Stimulated activated CD4-positive, alpha-beta T cell treated with anti-CD3 and anti-CD28 coated beads, Interleukin-4, amount 100 ng/mL, for 48 hours (primary cell): ENCODE measurements around the gene DUSP6.

Experiments
- DNase-seq, 2 donors: peaks; one replicate each; pipeline ENCODE4 v3.0.0-alpha.2; 2020; ENCODE audit warnings: low read depth in 2 of 2

The DUSP6 gene, protein sequence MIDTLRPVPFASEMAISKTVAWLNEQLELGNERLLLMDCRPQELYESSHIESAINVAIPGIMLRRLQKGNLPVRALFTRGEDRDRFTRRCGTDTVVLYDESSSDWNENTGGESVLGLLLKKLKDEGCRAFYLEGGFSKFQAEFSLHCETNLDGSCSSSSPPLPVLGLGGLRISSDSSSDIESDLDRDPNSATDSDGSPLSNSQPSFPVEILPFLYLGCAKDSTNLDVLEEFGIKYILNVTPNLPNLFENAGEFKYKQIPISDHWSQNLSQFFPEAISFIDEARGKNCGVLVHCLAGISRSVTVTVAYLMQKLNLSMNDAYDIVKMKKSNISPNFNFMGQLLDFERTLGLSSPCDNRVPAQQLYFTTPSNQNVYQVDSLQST

GRCh38 chr12:89352492-89353187 lies at the start of gene DUSP6:
Gene DUSP6 (minus strand): TSS chr12:89352501. CDS start chr12:89352039, 462 bp downstream.
- DNase-seq = peak; percentile 77 to 84

- no peak for DNase-seq
These were observed 49.2 kb upstream of the DUSP6 start for GRCh38 chr12:89401433-89402058.

DNA sequence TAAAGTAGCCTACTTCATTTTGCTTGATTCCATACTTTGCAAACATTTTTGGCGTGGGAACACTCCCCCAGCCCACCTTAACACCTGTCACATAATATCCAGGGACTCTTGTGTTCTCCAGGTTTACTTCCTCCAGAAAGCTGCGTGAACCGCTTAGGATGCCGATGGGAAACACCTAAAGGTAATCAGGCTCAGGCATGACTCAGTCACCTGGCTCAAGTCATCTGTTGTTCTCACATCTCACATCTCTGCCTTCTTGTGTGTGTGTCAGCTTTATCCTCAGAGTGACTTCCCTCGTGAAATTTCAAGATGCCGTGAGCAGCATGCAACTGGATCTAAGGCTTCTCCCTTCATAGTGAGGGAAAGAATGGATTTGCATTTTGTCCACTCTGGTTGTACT lies 48.1 kb upstream of the DUSP6 start:
- no peak for DNase-seq

GRCh38 chr12:89395712-89396111 lies 43.4 kb upstream of the DUSP6 start:
- DNase-seq = no peak

DNA sequence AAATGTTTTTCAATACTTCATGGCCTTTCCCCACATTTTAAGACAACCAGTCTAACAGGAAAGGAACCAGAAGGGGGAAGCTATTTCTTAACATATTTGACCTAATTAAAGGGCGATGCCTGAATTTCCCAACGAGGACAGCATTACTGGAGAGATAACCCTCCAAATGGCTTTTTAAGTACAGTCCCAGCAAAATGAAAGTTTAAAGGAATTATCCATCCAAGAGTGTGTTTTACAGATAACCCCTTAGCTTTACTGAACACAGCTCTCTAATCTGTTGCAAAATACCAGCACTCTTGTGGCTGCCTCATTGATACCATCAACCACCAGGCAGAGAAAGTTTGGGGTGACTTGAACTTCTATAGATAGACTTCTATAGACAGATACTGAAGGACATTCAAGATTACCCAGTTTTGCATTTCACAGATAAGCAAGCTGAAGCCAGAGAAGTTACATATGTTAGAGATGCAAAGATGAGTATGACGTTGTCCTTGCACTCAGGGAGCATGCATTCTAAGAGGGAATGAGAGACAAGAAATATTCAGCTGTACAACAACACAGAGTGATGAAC lies 41.3 kb upstream of the DUSP6 start:
- no peak for DNase-seq

- DNase-seq = no peak
These were observed 40.1 kb upstream of the DUSP6 start for GRCh38 chr12:89392391-89392790.

DNA sequence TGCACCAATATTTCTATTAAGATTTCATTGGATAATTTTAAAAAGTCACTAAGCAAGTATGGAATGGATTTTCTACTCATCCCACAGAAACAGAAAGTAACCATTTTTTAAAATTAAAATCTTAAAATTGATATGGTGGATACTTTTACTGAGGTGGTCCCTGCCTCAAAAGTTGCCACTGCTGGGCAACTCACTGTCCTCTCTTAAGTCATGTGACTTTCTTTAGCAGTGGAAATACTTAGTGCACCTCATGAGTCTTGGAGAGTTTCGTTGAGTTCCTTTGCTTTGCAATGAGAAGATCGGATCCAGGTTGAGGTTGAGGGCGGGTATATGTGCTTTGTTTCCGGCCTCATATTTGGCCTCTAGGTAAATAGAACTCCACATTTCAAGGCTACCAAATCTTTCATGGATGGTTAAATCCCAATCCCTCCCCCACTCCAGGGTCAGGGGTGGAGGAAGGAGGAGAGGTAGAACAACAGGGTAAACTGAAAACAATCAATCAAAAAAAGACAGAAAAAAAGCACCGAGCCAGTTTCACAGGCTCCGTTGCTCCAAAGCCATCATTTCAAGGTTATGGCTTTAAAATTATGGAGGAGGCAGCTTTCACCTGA lies 39.5 kb upstream of the DUSP6 start:
- no peak for DNase-seq

- no peak for DNase-seq
These were observed 38.7 kb upstream of the DUSP6 start for GRCh38 chr12:89390802-89391673.

- peak in 1 of 2 donors; percentile 29 for DNase-seq
These were observed 37.7 kb upstream of the DUSP6 start for GRCh38 chr12:89389755-89390661.

GRCh38 chr12:89386138-89386537 lies 33.8 kb upstream of the DUSP6 start:
- no peak for DNase-seq

- DNase-seq = no peak
These were observed 32.5 kb upstream of the DUSP6 start for GRCh38 chr12:89384807-89385206.

GRCh38 chr12:89384050-89384758 lies 31.9 kb upstream of the DUSP6 start:
- DNase-seq = no peak

DNA sequence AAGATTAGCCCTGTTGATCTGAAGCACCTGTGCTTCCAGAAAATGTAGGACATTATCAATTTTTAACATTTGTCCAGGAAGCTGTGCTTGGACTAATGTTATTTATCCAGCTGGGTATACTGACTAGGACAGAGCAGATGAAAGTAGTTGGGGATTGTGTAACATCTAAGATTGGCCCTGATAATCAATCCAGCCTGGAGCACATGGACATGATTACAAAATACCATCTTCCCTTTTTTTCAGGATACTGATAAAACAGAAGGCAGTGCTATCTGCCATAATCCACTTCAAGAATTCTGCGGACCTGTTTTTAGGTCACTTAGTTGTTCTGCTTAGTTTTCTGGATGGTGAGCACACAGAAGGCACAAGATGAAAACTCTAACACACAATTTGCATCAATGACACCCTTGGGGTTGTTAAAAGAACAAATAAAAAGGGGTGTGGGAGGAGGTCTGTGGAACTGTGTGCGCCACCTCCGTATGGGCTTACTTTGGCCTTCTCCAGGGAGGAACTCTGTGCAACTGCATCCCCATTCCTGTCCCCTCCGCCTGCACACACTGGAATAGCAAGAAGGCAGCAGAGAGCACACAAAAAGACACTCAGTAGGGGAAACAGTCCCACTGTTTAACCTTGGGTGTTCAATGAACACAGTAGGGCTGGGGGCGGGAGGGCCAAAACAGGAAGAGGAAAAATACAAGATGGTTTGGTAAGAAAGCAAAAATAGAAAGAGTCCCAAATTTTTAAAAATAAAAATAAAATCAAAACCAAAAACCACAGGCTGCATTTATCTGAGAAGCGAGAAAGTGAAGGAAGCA lies 31.1 kb upstream of the DUSP6 start:
- DNase-seq = no peak

GRCh38 chr12:89382328-89382727 lies 30.0 kb upstream of the DUSP6 start:
- DNase-seq = no peak

GRCh38 chr12:89379839-89380467 lies 27.7 kb upstream of the DUSP6 start:
- no peak for DNase-seq

DNA sequence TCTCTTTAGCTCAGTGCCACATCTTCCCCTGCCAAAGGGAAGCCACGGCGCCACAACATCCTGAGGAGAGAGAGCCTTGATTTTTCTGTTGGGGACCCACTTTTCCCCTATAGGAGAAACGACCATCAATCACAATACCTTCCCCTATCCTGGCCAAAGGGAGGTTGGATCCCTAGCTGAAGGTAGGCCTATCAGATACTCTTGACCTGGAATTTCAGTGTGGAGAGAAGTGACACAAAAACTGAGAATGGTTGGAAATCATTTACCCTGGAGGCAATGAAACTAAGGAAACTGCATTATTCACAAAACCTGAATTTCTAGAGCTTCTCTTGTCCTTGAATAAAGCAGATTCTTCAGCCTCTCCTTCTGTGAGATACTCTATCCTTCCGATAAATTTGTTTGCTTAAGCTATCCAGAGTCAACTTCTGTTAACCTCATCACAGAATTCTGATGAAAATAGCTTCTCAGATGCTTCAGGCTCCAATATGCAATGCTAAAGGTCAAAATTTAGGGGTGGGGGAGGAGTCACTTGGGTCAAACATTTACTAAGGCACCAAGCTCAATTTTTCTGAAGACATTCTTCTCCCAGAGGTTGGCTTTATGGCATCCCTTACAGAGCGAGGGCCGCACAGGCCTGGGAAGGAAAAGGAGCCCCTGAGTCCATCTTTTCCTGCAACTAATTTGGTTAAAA lies 27.0 kb upstream of the DUSP6 start:
- DNase-seq = no peak

DNA sequence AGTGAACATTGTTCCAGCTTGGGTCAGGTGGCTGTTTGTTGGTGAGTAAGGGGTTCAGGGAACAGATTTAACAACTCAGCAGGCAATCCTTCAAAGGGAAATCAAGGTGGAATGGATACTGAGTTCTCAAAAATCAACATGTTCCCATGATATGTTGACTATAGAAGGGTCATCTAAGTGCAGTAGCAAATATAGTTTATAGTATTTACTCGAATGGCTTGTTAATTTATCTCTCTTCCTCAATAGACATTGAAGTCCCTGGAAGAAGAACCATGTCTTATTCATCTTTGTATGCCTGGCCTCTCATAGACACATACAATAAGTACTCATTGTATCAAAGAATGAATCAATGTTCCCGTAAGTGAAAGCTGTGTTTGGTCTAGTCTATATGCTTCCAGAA lies 24.5 kb upstream of the DUSP6 start:
- no peak for DNase-seq

GRCh38 chr12:89376202-89376529 lies 23.9 kb upstream of the DUSP6 start:
- no peak for DNase-seq
